ENCODE measurements around the gene SH2D6. TPM values are rescaled to one million over a fixed set of nuclear protein-coding genes. Genes with fewer than 3 reads are reported as not detected.
A peak's percentile ranks its signal among the peaks of the same experiment; 100 is the strongest.

Gene SH2D6
- polyA plus RNA-seq, 1 donor = 1.3 TPM

GRCh38 chr2:85439986-85440385 lies 21.5 kb downstream of the SH2D6 start:
- no peak for DNase-seq

- no peak for DNase-seq
Measured at GRCh38 chr2:85440729-85441128, 22.2 kb downstream of the SH2D6 start.

GRCh38 chr2:85441864-85442263 lies 23.4 kb downstream of the SH2D6 start:
- no peak for DNase-seq

GRCh38 chr2:85444629-85445172 lies 26.2 kb downstream of the SH2D6 start:
- DNase-seq = no peak

- DNase-seq = no peak
Measured at GRCh38 chr2:85445316-85446295, 27.1 kb downstream of the SH2D6 start.

- DNase-seq = no peak
Measured at GRCh38 chr2:85446296-85447221, 28.0 kb downstream of the SH2D6 start.

GRCh38 chr2:85447222-85447585 lies 28.7 kb downstream of the SH2D6 start:
- DNase-seq = no peak

- DNase-seq = no peak
Measured at GRCh38 chr2:85448461-85449213, 30.1 kb downstream of the SH2D6 start.

GRCh38 chr2:85449214-85449588 lies 30.7 kb downstream of the SH2D6 start:
- DNase-seq = no peak

GRCh38 chr2:85452237-85452636 lies 33.7 kb downstream of the SH2D6 start:
- no peak for DNase-seq

GRCh38 chr2:85453571-85453970 lies 35.1 kb downstream of the SH2D6 start:
- DNase-seq = no peak

- no peak for DNase-seq
Measured at GRCh38 chr2:85455552-85456090, 37.1 kb downstream of the SH2D6 start.

GRCh38 chr2:85457043-85457442 lies 38.5 kb downstream of the SH2D6 start:
- no peak for DNase-seq

GRCh38 chr2:85457877-85458316 lies 39.4 kb downstream of the SH2D6 start:
- DNase-seq = no peak

- no peak for DNase-seq
Measured at GRCh38 chr2:85458601-85459563, 40.4 kb downstream of the SH2D6 start.

GRCh38 chr2:85459771-85460170 lies 41.3 kb downstream of the SH2D6 start:
- DNase-seq = no peak

- no peak for DNase-seq
Measured at GRCh38 chr2:85462322-85462721, 43.8 kb downstream of the SH2D6 start.

- DNase-seq = no peak
Measured at GRCh38 chr2:85468096-85468703, 49.7 kb downstream of the SH2D6 start.

GRCh38 chr2:85468704-85469349 lies 50.3 kb downstream of the SH2D6 start:
- peak; percentile 53 for DNase-seq
